ENCODE measurements around the gene PRSS50.

PRSS50 gene

GRCh38 chr3:46662771-46663551 is 54.7 kb downstream of the PRSS50 start:
- H3K27me3 Mint-ChIP-seq = peaks cover 25% of the 10 kb centered on the region
- H3K36me3 Mint-ChIP-seq (ENCODE audit: low read depth) = no peaks in the 10 kb centered on the region
- H3K4me3 Mint-ChIP-seq = no peak overlapping the region
- no peaks in the 10 kb centered on the region for H3K4me1 Mint-ChIP-seq (ENCODE audit: low read depth)
- no peak overlapping the region for H3K27ac Mint-ChIP-seq
- intact Hi-C loops (cut with micrococcal nuclease) = no loop called here
- H3K9me3 Mint-ChIP-seq = no peaks in the 10 kb centered on the region

Measured in dendritic cell treated with granulocyte-macrophage colony-stimulating factor and Interleukin-4, amounts not matched to agents 40 ng/mL and 50 ng/mL, for 4 days (primary cell).